SU-DHL-6 (cell line): ENCODE measurements around the gene ADPGK.

Source experiments
- H2AFZ ChIP-seq: fragments of 200-600 bp; sonication (generic); 2 replicates; pipeline ENCODE4 v1.6.1; 2014; ENCODE audit warnings: low read depth, mild to moderate bottlenecking, moderate library complexity, mixed read lengths, antibody characterized with exemption, low read length; ENCODE audit not compliant: severe bottlenecking
- H3F3A ChIP-seq: fragments of 200-600 bp; shearing (Covaris generic); 2 replicates; pipeline ENCODE4 v1.6.0; 2016; ENCODE audit warnings: antibody characterized with exemption, mild to moderate bottlenecking; ENCODE audit not compliant: insufficient read depth
- H3K27ac ChIP-seq: fragments of 200-600 bp; sonication (generic); 2 replicates; pipeline ENCODE4 v1.5.1; 2016; ENCODE audit warnings: low read depth, mild to moderate bottlenecking, low read length, moderate library complexity, mixed read lengths
- H3K27me3 ChIP-seq: fragments of 200-600 bp; sonication (generic), shearing (Covaris generic); 2 replicates; pipeline ENCODE4 v1.6.0; 2014; ENCODE audit warnings: mild to moderate bottlenecking, low read length
- H3K36me3 ChIP-seq: fragments of 200-600 bp; sonication (generic); 2 replicates; pipeline ENCODE4 v1.6.1; 2014; ENCODE audit warnings: mild to moderate bottlenecking, low read length, mixed read lengths
- H3K4me2 ChIP-seq: fragments of 300-600, 200-600 bp; shearing (Covaris generic), sonication (generic); 2 replicates; pipeline ENCODE4 v1.6.0; 2014; ENCODE audit warnings: low read length, low read depth, mild to moderate bottlenecking; ENCODE audit not compliant: poor library complexity, severe bottlenecking
- H3K4me3 ChIP-seq: fragments of 200-600 bp; sonication (generic); 2 replicates; pipeline ENCODE4 v1.5.1; 2014; ENCODE audit warnings: antibody characterized with exemption, low read length, mild to moderate bottlenecking, mixed read lengths; ENCODE audit not compliant: insufficient read depth, poor library complexity, severe bottlenecking
- H3K79me2 ChIP-seq: fragments of 200-600 bp; sonication (generic); 2 replicates; pipeline ENCODE4 v1.6.1; 2014; ENCODE audit warnings: mild to moderate bottlenecking, low read length, moderate library complexity; ENCODE audit not compliant: insufficient read depth
- H3K9ac ChIP-seq: fragments of 200-600 bp; sonication (generic); 2 replicates; pipeline ENCODE4 v1.7.0; 2014; ENCODE audit warnings: mild to moderate bottlenecking, low read length
- H3K9me2 ChIP-seq: fragments of 200-600 bp; sonication (generic); replicated peaks from 2 replicates; pipeline ENCODE4 v1.6.1; 2014; ENCODE audit warnings: low read length; ENCODE audit not compliant: insufficient read depth
- H3K9me3 ChIP-seq: fragments of 200-600 bp; sonication (generic); 2 replicates; pipeline ENCODE4 v1.6.1; 2014; ENCODE audit warnings: low read length, mixed read lengths; ENCODE audit not compliant: insufficient read depth
- H4K20me1 ChIP-seq: fragments of 200-600 bp; sonication (generic); 2 replicates; pipeline ENCODE4 v1.6.1; 2014; ENCODE audit warnings: low read depth, mild to moderate bottlenecking, antibody characterized with exemption, low read length, moderate library complexity, mixed read lengths
- CTCF ChIP-seq: fragments of 200-600 bp; sonication (generic); IDR thresholded peaks from one replicate; pipeline ENCODE4 v1.5.1; 2017; ENCODE audit warnings: antibody characterized with exemption, mild to moderate bottlenecking, low read length, moderate library complexity; ENCODE audit not compliant: insufficient read depth, poor library complexity, severe bottlenecking
- EZH2phosphoT487 ChIP-seq: fragments of 200-600 bp; sonication (generic), shearing (Covaris generic); conservative IDR thresholded peaks from 2 replicates; pipeline ENCODE4 v1.6.1; 2018; ENCODE audit warnings: mild to moderate bottlenecking, antibody characterized with exemption, low read length, moderate library complexity, mixed read lengths

ADPGK gene

GRCh38 chr15:72783004-72783639 lies 436 bp downstream of the ADPGK start:
- Histone ChIP-seq H3K4me3 (peak overlapping the region; percentile 99), H3K27ac (peak overlapping the region; percentile 51), H3K79me2 (peaks cover 53% of the 10 kb centered on the region), H2AFZ (peak overlapping the region; percentile 79), H3F3A (no peaks in the 10 kb centered on the region), H3K9me3 (no peaks in the 10 kb centered on the region), H3K4me2 (peak overlapping the region; percentile 79), H3K36me3 (no peaks in the 10 kb centered on the region; the same call in 1 of the 2 replicates), H3K9ac (peak overlapping the region; percentile 99), H4K20me1 (no peaks in the 10 kb centered on the region; the same call in 1 of the 2 replicates), H3K9me2 (no peaks in the 10 kb centered on the region), H3K27me3 (no peaks in the 10 kb centered on the region)
- TF ChIP-seq CTCF (no peak), EZH2phosphoT487 (no peak)

GRCh38 chr15:72782274-72783003 lies 1.1 kb downstream of the ADPGK start:
- no peaks in the 10 kb centered on the region for H3K9me3 ChIP-seq
- TF ChIP-seq CTCF (no peak), EZH2phosphoT487 (no peak)
- peak overlapping the region; percentile 99 for H3K9ac ChIP-seq
- peak overlapping the region; percentile 99 for H3K4me3 ChIP-seq
- no peaks in the 10 kb centered on the region; the same call in 1 of the 2 replicates for H3K36me3 ChIP-seq
- peak overlapping the region; percentile 79 for H2AFZ ChIP-seq
- peaks cover 60% of the 10 kb centered on the region for H3K79me2 ChIP-seq
- no peaks in the 10 kb centered on the region for H3K27me3 ChIP-seq
- no peaks in the 10 kb centered on the region for H3F3A ChIP-seq
- H3K4me2 ChIP-seq, result peak overlapping the region; percentile 79
- H3K9me2 ChIP-seq, result no peaks in the 10 kb centered on the region
- H3K27ac ChIP-seq, result peak overlapping the region; percentile 51
- H4K20me1 ChIP-seq, result no peaks in the 10 kb centered on the region; the same call in 1 of the 2 replicates

- no peaks in the 10 kb centered on the region for H3K9me3 ChIP-seq
- no peaks in the 10 kb centered on the region for H3K9me2 ChIP-seq
- peaks cover 68% of the 10 kb centered on the region for H3K79me2 ChIP-seq
- H2AFZ ChIP-seq, result no peak overlapping the region
- H3K4me2 ChIP-seq, result peak overlapping the region; percentile 79
- H3K36me3 ChIP-seq, result no peaks in the 10 kb centered on the region; the same call in 1 of the 2 replicates
- peak overlapping the region; percentile 99 for H3K4me3 ChIP-seq
- TF ChIP-seq CTCF (no peak), EZH2phosphoT487 (no peak)
- H3K27me3 ChIP-seq, result no peaks in the 10 kb centered on the region
- H3K9ac ChIP-seq, result no peak overlapping the region
- no peak overlapping the region for H3K27ac ChIP-seq
- H4K20me1 ChIP-seq, result no peaks in the 10 kb centered on the region; the same call in 1 of the 2 replicates
- H3F3A ChIP-seq, result no peaks in the 10 kb centered on the region
Observed at GRCh38 chr15:72781631-72782030, 1.9 kb downstream of the ADPGK start.
